Prostate gland (tissue), 2 donors: ENCODE results near the gene LPP.

Experiments used
- POLR2A ChIP-seq: fragments of 450-650 bp; IDR thresholded peaks from one replicate; pipeline ENCODE4 v1.6.1; 2016; ENCODE audit warnings: antibody characterized with exemption, mild to moderate bottlenecking
- POLR2AphosphoS5 ChIP-seq: sonication (generic); formaldehyde crosslinking; IDR thresholded peaks from one replicate; pipeline ENCODE4 v1.6.1; 2017; ENCODE audit warnings: antibody characterized with exemption
- TF ChIP-seq, protein P1 (sequence below), 4 experiments: fragments of 200-600 bp in 2 of 4; fragments of 450-650 bp in 2 of 4; sonication (generic) in 2 of 4; IDR thresholded peaks; 1 replicate in 3 of 4; 2 replicates in 1 of 4; pipeline ENCODE4 v1.5.1; 2016 to 2019; ENCODE audit warnings: antibody characterized with exemption in 4 of 4, mild to moderate bottlenecking in 2 of 4, moderate library complexity in 2 of 4

DNA sequence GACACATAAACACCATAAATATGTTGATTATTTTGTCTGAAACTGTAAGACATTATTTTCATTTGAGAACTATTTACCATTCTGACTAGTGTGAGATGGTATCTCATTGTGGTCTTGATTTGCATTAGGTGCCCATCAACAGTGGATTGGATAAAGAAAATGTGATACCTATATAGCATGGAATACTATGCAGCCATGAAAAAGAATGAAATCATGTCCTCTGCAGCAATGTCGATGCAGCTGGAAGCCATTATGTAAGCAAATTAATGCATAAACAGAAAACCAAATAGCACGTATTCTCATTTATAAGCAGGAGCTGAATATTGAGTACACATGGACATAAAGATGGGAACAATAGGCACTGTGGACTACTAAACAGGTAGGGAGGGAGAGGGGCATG, 759.1 kb downstream of the LPP start:
- TF ChIP-seq, protein P1, sequence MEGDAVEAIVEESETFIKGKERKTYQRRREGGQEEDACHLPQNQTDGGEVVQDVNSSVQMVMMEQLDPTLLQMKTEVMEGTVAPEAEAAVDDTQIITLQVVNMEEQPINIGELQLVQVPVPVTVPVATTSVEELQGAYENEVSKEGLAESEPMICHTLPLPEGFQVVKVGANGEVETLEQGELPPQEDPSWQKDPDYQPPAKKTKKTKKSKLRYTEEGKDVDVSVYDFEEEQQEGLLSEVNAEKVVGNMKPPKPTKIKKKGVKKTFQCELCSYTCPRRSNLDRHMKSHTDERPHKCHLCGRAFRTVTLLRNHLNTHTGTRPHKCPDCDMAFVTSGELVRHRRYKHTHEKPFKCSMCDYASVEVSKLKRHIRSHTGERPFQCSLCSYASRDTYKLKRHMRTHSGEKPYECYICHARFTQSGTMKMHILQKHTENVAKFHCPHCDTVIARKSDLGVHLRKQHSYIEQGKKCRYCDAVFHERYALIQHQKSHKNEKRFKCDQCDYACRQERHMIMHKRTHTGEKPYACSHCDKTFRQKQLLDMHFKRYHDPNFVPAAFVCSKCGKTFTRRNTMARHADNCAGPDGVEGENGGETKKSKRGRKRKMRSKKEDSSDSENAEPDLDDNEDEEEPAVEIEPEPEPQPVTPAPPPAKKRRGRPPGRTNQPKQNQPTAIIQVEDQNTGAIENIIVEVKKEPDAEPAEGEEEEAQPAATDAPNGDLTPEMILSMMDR (IDR thresholded peaks at IDR 0.05), result no peak
- TF ChIP-seq POLR2A (no peak), POLR2AphosphoS5 (no peak)
